Ishikawa (cell line): Measurements from ENCODE around the gene PARD3.

Source experiments
- CEBPB ChIP-seq: IDR thresholded peaks from 2 replicates; pipeline ENCODE4 v1.6.1; 2012
- CREB1 ChIP-seq: IDR thresholded peaks from 2 replicates; pipeline ENCODE4 v1.6.1; 2012; ENCODE audit warnings: low read depth
- EGR1 ChIP-seq: IDR thresholded peaks from 2 replicates; pipeline ENCODE4 v1.6.1; 2012
- EP300 ChIP-seq: IDR thresholded peaks from 2 replicates; pipeline ENCODE4 v1.6.1; 2012; ENCODE audit warnings: borderline replicate concordance
- MAX ChIP-seq: IDR thresholded peaks from 2 replicates; pipeline ENCODE4 v1.6.1; 2012
- NFIC ChIP-seq: IDR thresholded peaks from 2 replicates; pipeline ENCODE4 v1.6.1; 2012
- RAD21 ChIP-seq: IDR thresholded peaks from 2 replicates; pipeline ENCODE4 v1.6.1; 2012; ENCODE audit warnings: low read depth
- REST ChIP-seq: IDR thresholded peaks from 2 replicates; pipeline ENCODE4 v1.6.1; 2012; ENCODE audit warnings: low read depth, mild to moderate bottlenecking
- TAF1 ChIP-seq: IDR thresholded peaks from 2 replicates; pipeline ENCODE4 v1.6.1; 2012; ENCODE audit warnings: low read depth, mild to moderate bottlenecking
- TCF12 ChIP-seq: IDR thresholded peaks from 2 replicates; pipeline ENCODE4 v1.6.1; 2012; ENCODE audit warnings: low read depth

GRCh38 chr10:34078017-34078744, 736.9 kb downstream of the PARD3 start:
- TF ChIP-seq REST (no peak), MAX (no peak), TCF12 (no peak), TAF1 (no peak), RAD21 (no peak), CREB1 (no peak), EP300 (no peak), CEBPB (no peak), NFIC (no peak), EGR1 (no peak)
